Measurements from ENCODE around the gene DDHD1.

DNA sequence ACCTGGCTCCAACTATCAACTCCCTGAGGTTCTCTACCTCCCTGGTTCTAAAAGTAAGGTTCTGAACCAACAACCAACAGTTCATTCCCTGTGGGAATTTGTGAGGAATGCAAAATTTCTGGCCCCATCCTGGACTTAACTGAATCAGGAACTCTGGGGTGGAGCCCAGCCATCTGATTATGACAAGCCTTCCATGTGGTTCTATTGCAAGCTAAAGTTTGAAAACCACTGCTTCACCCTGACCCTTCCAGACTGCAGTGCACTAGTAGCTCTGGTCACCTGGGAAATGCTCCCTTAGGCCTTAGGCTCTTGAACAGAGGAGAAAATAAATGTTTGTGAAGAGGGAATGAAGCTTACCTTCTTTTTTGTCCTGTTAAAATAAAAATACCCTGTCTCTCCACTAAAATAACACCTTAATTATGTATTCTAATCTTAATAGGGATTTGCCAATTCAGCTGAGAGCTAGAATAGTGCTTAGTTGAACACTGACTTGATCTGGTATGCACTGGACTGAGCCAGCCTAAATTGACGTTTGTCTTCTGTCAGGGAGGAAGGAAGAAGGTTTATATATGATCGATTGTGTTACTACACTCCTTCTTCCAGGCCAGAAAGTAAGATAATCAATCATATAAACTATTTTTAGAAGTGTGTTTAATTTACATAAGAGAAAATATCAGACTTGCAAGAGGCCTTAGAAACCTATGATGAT is 39.1 kb upstream of the DDHD1 start:
- TF ChIP-seq, protein P1, sequence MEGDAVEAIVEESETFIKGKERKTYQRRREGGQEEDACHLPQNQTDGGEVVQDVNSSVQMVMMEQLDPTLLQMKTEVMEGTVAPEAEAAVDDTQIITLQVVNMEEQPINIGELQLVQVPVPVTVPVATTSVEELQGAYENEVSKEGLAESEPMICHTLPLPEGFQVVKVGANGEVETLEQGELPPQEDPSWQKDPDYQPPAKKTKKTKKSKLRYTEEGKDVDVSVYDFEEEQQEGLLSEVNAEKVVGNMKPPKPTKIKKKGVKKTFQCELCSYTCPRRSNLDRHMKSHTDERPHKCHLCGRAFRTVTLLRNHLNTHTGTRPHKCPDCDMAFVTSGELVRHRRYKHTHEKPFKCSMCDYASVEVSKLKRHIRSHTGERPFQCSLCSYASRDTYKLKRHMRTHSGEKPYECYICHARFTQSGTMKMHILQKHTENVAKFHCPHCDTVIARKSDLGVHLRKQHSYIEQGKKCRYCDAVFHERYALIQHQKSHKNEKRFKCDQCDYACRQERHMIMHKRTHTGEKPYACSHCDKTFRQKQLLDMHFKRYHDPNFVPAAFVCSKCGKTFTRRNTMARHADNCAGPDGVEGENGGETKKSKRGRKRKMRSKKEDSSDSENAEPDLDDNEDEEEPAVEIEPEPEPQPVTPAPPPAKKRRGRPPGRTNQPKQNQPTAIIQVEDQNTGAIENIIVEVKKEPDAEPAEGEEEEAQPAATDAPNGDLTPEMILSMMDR (IDR thresholded peaks at IDR 0.05; ENCODE audit: insufficient read depth, low read length, poor library complexity, severe bottlenecking), result no peak
- no peak for TF ChIP-seq EZH2phosphoT487 (conservative IDR thresholded peaks at IDR 0.05; ENCODE audit: low read length)
